Measurements from ENCODE around the gene SNX15.

SNX15 gene

GRCh38 chr11:65055538-65055937 is 28.3 kb downstream of the SNX15 start:
- H3K4me3 ChIP-seq (ENCODE audit: low read depth, low read length): no peak overlapping the region

GRCh38 chr11:65056999-65057398 is 29.8 kb downstream of the SNX15 start:
- H3K4me3 ChIP-seq (ENCODE audit: low read depth, low read length): no peak overlapping the region

GRCh38 chr11:65057526-65057925 is 30.3 kb downstream of the SNX15 start:
- no peak overlapping the region for H3K4me3 ChIP-seq (ENCODE audit: low read depth, low read length)

GRCh38 chr11:65058012-65058411 is 30.8 kb downstream of the SNX15 start:
- H3K4me3 ChIP-seq (ENCODE audit: low read depth, low read length): no peak overlapping the region

GRCh38 chr11:65058419-65059054 is 31.3 kb downstream of the SNX15 start, which contains the start of gene NAALADL1:
TSS of gene NAALADL1 (minus strand) at chr11:65058553. CDS start at chr11:65058521, 32 bp downstream.
- H3K4me3 ChIP-seq (ENCODE audit: low read depth, low read length): no peak within 1 kb of the TSS

GRCh38 chr11:65059523-65059922 is 32.3 kb downstream of the SNX15 start:
- no peak overlapping the region for H3K4me3 ChIP-seq (ENCODE audit: low read depth, low read length)

GRCh38 chr11:65059959-65060824 is 33.0 kb downstream of the SNX15 start:
- H3K4me3 ChIP-seq (ENCODE audit: low read depth, low read length): no peak overlapping the region

GRCh38 chr11:65060913-65061408 is 33.7 kb downstream of the SNX15 start:
- H3K4me3 ChIP-seq (ENCODE audit: low read depth, low read length): no peak overlapping the region

- no peak overlapping the region for H3K4me3 ChIP-seq (ENCODE audit: low read depth, low read length)
Observed at GRCh38 chr11:65063532-65063931, 36.3 kb downstream of the SNX15 start.

GRCh38 chr11:65064847-65065240 is 37.6 kb downstream of the SNX15 start:
- no peak overlapping the region for H3K4me3 ChIP-seq (ENCODE audit: low read depth, low read length)

GRCh38 chr11:65065851-65066250 is 38.6 kb downstream of the SNX15 start:
- H3K4me3 ChIP-seq (ENCODE audit: low read depth, low read length): no peak overlapping the region

GRCh38 chr11:65066315-65066714 is 39.1 kb downstream of the SNX15 start:
- no peak overlapping the region for H3K4me3 ChIP-seq (ENCODE audit: low read depth, low read length)

GRCh38 chr11:65066805-65067291 is 39.6 kb downstream of the SNX15 start:
- H3K4me3 ChIP-seq (ENCODE audit: low read depth, low read length): no peak overlapping the region

- no peak overlapping the region for H3K4me3 ChIP-seq (ENCODE audit: low read depth, low read length)
Observed at GRCh38 chr11:65067446-65067845, 40.2 kb downstream of the SNX15 start.

- no peak overlapping the region for H3K4me3 ChIP-seq (ENCODE audit: low read depth, low read length)
Observed at GRCh38 chr11:65069217-65069616, 42.0 kb downstream of the SNX15 start.

- H3K4me3 ChIP-seq (ENCODE audit: low read depth, low read length): no peak overlapping the region
Observed at GRCh38 chr11:65071907-65072630, 44.8 kb downstream of the SNX15 start.

GRCh38 chr11:65072631-65072966 is 45.4 kb downstream of the SNX15 start:
- no peak overlapping the region for H3K4me3 ChIP-seq (ENCODE audit: low read depth, low read length)

- no peak overlapping the region for H3K4me3 ChIP-seq (ENCODE audit: low read depth, low read length)
Observed at GRCh38 chr11:65077451-65077850, 50.2 kb downstream of the SNX15 start.

- H3K4me3 ChIP-seq (ENCODE audit: low read depth, low read length): no peak overlapping the region
Observed at GRCh38 chr11:65078151-65078550, 50.9 kb downstream of the SNX15 start.

GRCh38 chr11:65078786-65079342 is 51.6 kb downstream of the SNX15 start:
- H3K4me3 ChIP-seq (ENCODE audit: low read depth, low read length): no peak overlapping the region

Measured in iPS-11a (cell line).